Fibroblast of lung (primary cell): ENCODE data around the gene EFS. TPM values are rescaled to one million over a fixed set of nuclear protein-coding genes. Genes with fewer than 3 reads are reported as not detected.
"Not testable (repeated sequence)": the region's sequence is repeated elsewhere in the genome, so short reads cannot be mapped to it uniquely, and the experiment has no call there.

Experiments used
- DNase-seq, 2 donors: peaks; one replicate each; pipeline versions ENCODE4 v3.0.0 to v3.0.0-alpha.2; 2010; ENCODE audit warnings: low read depth in 2 of 2
- H2AFZ ChIP-seq: 2 replicates; pipeline ENCODE4 v1.5.1; 2012; ENCODE audit warnings: low read length, control low read depth, inconsistent platforms
- H3K27ac ChIP-seq: 2 replicates; pipeline ENCODE4 v1.5.1; 2011; ENCODE audit warnings: low read length, control low read depth; ENCODE audit not compliant: insufficient read depth
- H3K27me3 ChIP-seq: 2 replicates; pipeline ENCODE4 v1.5.1; 2011; ENCODE audit warnings: mild to moderate bottlenecking, low read length; ENCODE audit not compliant: control insufficient read depth, insufficient read depth
- H3K36me3 ChIP-seq: 2 replicates; pipeline ENCODE4 v1.5.1; 2011; ENCODE audit warnings: low read length; ENCODE audit not compliant: control insufficient read depth, insufficient read depth
- H3K4me1 ChIP-seq: 2 replicates; pipeline ENCODE4 v1.5.1; 2011; ENCODE audit warnings: low read length; ENCODE audit not compliant: control insufficient read depth, insufficient read depth; ENCODE audit errors: extremely low read depth
- H3K4me2 ChIP-seq: 2 replicates; pipeline ENCODE4 v1.5.1; 2011; ENCODE audit warnings: low read length, control low read depth; ENCODE audit not compliant: insufficient read depth; ENCODE audit errors: extremely low read depth
- H3K4me3 ChIP-seq, 4 experiments: fragments of 200-600 bp in 1 of 4; sonication (generic) in 1 of 4; replicated peaks in 1 of 4; 2 replicates each; pipeline ENCODE4 v1.5.1; 2011 to 2016; ENCODE audit warnings: low read length in 4 of 4, low read depth in 3 of 4, mild to moderate bottlenecking in 3 of 4, control low read depth in 2 of 4, inconsistent platforms in 1 of 4, mixed read lengths in 1 of 4; ENCODE audit not compliant: insufficient read depth in 1 of 4; ENCODE audit errors: control extremely low read depth in 1 of 4
- H3K79me2 ChIP-seq: 2 replicates; pipeline ENCODE4 v1.5.1; 2012; ENCODE audit warnings: mild to moderate bottlenecking, low read length, inconsistent platforms; ENCODE audit not compliant: control insufficient read depth, insufficient read depth
- H3K9ac ChIP-seq: 2 replicates; pipeline ENCODE4 v1.5.1; 2011; ENCODE audit warnings: mild to moderate bottlenecking, low read length, control low read depth; ENCODE audit not compliant: insufficient read depth
- H3K9me3 ChIP-seq: 2 replicates; pipeline ENCODE4 v1.5.1; 2012; ENCODE audit warnings: low read depth, low read length; ENCODE audit not compliant: control insufficient read depth, insufficient read depth
- H4K20me1 ChIP-seq: 2 replicates; pipeline ENCODE4 v1.5.1; 2011; ENCODE audit warnings: low read length; ENCODE audit not compliant: control insufficient read depth, insufficient read depth; ENCODE audit errors: extremely low read depth
- EZH2 ChIP-seq: IDR thresholded peaks from 2 replicates; pipeline ENCODE4 v1.5.1; 2012; ENCODE audit warnings: low read length, control low read depth, mild to moderate bottlenecking; ENCODE audit errors: missing control alignments
- polyA plus RNA-seq, 2 donors: library from polyadenylated mRNA; depleted of rRNA in 1 of 2; stranded (reverse) in 1 of 2; unstranded in 1 of 2; fragments of >200 nt; gene quantifications; 2 replicates each; pipeline ENCODE4 v1.2.1, GENCODE V29; 2011 to 2012; ENCODE audit warnings: missing spikeins in 1 of 2
- total RNA-seq: library from RNA; depleted of rRNA; stranded (reverse); fragments of >200 nt; gene quantifications from 2 replicates; pipeline ENCODE4 v1.2.1, GENCODE V29; 2014
- TF ChIP-seq, protein P1 (sequence below), 2 donors: IDR thresholded peaks in 1 of 2; conservative IDR thresholded peaks in 1 of 2; 1 replicate in 1 of 2; 2 replicates in 1 of 2; pipeline ENCODE4 v1.5.1; 2011 to 2012; ENCODE audit warnings: low read length in 2 of 2, control low read depth in 1 of 2, inconsistent platforms in 1 of 2, low read depth in 1 of 2, mild to moderate bottlenecking in 1 of 2

The EFS gene
- total and polyA plus RNA-seq, 2 donors (not counting 1 experiment from before 2014, with no cell fraction given), result 2.3 to 12.2 TPM

DNA sequence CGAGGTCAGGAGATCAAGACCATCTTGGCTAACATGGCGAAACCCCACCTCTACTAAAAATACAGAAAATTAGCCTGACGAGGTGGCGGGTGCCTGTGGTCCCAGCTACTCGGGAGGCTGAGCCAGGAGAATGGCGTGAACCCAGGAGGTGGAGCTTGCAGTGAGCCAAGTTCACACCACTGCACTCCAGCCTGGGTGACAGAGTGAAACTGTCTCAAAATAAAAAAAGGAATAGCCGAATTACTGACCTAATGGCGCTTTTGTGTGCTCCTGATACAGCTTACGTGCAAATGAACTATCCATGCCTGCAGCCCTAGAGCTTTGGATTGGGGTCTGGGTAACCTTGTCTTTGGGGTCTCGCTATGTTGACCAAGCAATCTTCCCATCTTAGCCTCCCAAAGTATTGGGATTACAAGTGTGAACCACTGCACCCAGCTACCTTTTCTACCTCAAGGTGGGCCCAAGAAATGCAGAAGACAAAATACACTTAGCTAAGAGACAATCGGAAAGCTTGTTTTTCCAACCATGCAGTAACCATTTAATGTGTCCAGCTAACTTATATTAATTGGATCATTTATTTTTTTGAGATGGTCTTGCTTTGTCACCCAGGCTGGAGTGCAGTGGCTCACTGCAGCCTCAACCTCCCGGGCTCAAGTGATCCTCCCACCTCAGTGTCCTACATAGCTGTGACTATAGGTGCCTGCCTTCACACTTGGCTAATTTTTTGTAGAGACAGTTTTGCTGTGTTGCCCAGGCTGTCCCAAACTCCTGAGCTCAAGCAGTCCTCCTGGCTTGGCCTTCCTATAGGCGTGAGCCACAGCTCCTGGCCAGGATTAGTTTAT, 38.3 kb downstream of the EFS start:
- Histone ChIP-seq H3K27ac (no peak overlapping the region), H3K27me3 (no peaks in the 10 kb centered on the region), H2AFZ (no peak overlapping the region), H3K4me3 (no peak overlapping the region), H3K4me2 (no peak overlapping the region), H3K79me2 (peaks cover 22% of the 10 kb centered on the region), H3K4me1 (peaks cover 4% of the 10 kb centered on the region), H3K9ac (no peak overlapping the region), H3K36me3 (peaks cover 10% of the 10 kb centered on the region), H3K9me3 (no peaks in the 10 kb centered on the region), H4K20me1 (no peaks in the 10 kb centered on the region)
- TF ChIP-seq EZH2, result no peak
- TF ChIP-seq, protein P1, sequence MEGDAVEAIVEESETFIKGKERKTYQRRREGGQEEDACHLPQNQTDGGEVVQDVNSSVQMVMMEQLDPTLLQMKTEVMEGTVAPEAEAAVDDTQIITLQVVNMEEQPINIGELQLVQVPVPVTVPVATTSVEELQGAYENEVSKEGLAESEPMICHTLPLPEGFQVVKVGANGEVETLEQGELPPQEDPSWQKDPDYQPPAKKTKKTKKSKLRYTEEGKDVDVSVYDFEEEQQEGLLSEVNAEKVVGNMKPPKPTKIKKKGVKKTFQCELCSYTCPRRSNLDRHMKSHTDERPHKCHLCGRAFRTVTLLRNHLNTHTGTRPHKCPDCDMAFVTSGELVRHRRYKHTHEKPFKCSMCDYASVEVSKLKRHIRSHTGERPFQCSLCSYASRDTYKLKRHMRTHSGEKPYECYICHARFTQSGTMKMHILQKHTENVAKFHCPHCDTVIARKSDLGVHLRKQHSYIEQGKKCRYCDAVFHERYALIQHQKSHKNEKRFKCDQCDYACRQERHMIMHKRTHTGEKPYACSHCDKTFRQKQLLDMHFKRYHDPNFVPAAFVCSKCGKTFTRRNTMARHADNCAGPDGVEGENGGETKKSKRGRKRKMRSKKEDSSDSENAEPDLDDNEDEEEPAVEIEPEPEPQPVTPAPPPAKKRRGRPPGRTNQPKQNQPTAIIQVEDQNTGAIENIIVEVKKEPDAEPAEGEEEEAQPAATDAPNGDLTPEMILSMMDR (conservative IDR thresholded peaks at IDR 0.05 in 1 of 2, IDR thresholded peaks at IDR 0.05 in 1 of 2; ENCODE audit: low read depth in 1 of 2, low read length in 2 of 2), result no peak
- no peak for DNase-seq

DNA sequence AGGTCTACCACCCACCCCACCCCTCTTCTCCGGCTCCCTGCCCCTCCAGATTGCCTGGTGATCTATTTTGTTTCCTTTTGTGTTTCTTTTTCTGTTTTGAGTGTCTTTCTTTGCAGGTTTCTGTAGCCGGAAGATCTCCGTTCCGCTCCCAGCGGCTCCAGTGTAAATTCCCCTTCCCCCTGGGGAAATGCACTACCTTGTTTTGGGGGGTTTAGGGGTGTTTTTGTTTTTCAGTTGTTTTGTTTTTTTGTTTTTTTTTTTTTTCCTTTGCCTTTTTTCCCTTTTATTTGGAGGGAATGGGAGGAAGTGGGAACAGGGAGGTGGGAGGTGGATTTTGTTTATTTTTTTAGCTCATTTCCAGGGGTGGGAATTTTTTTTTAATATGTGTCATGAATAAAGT, 39.2 kb downstream of the EFS start:
- not testable (repeated sequence) for H3K36me3 ChIP-seq, H3K27me3 ChIP-seq, H3K27ac ChIP-seq, H4K20me1 ChIP-seq, H2AFZ ChIP-seq, H3K4me3 ChIP-seq, H3K9me3 ChIP-seq, H3K4me2 ChIP-seq, H3K9ac ChIP-seq, DNase-seq, H3K4me1 ChIP-seq
- H3K79me2 ChIP-seq, result peaks cover 22% of the 10 kb centered on the region

DNA sequence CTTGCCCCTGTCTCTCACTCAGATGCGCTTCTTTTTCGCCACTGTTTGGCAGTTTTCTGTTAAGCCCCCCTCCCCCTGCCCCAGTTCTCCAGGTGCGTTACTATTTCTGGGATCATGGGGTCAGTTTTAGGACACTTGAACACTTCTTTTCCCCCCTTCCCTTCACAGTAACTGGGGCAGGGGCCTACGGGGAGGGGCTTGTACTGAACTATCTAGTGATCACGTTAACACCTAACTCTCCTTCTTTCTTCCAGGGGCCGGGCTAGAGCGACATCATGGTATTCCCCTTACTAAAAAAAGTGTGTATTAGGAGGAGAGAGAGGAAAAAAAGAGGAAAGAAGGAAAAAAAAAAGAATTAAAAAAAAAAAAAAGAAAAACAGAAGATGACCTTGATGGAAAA, 40.0 kb downstream of the EFS start:
- TF ChIP-seq EZH2, result no peak
- TF ChIP-seq, protein P1 (conservative IDR thresholded peaks at IDR 0.05 in 1 of 2, IDR thresholded peaks at IDR 0.05 in 1 of 2; ENCODE audit: low read depth in 1 of 2, low read length in 2 of 2), result no peak
- H3K4me1 ChIP-seq, result peaks cover 4% of the 10 kb centered on the region
- H3K79me2 ChIP-seq, result peaks cover 22% of the 10 kb centered on the region
- H3K27me3 ChIP-seq, result no peaks in the 10 kb centered on the region
- H4K20me1 ChIP-seq, result no peaks in the 10 kb centered on the region
- no peak overlapping the region for H2AFZ ChIP-seq
- DNase-seq, result no peak
- H3K36me3 ChIP-seq, result peaks cover 13% of the 10 kb centered on the region
- H3K9ac ChIP-seq, result no peak overlapping the region
- H3K4me3 ChIP-seq, result no peak overlapping the region
- H3K4me2 ChIP-seq, result no peak overlapping the region
- no peaks in the 10 kb centered on the region for H3K9me3 ChIP-seq
- no peak overlapping the region for H3K27ac ChIP-seq
